GM21360 (cell line): ENCODE measurements around the gene IGSF3.

Source experiments
- ATAC-seq: cut with Tn5 transposase; IDR thresholded peaks from one replicate; pipeline ENCODE4 v1.9.1; 2021; ENCODE audit warnings: mild to moderate bottlenecking, moderate library complexity; ENCODE audit not compliant: unreplicated experiment

Gene IGSF3

DNA sequence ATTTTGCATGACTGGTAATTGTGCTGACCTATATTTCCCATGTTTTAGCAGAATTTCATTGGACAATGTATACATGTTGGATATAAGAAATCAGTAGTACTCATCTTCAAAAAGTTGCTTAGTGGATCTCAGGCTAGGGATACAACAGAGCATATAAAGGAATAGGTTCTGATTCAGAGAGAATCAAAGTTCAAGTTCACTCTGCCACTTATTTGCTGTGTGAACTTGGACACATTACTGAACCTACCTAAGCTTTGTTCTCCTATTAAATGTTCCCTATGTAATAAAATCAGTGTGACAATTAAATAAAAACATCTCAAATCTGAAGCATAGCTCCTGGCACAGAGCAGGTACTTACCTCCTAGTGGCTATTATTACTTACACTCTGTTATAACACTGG, 106.0 kb downstream of the IGSF3 start:
- ATAC-seq, result no peak

DNA sequence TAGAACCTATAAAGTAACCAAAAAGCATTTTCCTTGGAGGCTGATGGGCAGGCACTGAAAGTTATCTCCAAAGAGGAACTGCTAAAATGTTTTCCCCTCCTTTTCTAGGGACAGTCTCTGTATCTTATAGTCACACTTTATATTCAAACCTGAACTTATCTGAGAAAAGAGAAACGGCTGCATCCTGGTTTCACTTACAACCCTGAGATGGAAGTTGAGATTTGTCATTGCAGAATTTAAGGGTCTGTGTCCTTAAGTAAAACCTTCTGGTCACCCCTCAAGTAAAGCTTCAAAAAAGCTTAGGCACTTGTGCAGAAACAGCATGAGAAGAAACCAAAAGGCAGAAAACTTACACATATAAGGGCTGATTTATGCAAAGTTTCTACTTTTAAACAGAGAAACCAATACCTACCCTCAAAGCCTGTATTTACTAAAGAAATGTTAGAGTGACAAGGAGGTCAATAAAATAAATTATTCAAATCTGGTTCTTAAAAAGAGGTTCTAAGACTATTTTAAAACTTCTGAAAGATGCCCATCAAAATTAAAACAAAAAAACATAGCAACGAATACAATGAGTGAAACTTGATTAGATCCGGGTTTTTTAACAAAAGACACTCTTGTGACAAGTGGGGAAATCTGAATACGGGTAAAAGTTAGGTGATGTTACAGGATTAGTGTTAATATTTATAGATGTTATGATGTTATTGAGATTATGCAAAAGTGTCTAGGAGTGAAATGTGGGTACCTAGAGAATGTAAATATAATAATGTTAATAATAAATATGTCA, 106.6 kb downstream of the IGSF3 start:
- ATAC-seq, result no peak

DNA sequence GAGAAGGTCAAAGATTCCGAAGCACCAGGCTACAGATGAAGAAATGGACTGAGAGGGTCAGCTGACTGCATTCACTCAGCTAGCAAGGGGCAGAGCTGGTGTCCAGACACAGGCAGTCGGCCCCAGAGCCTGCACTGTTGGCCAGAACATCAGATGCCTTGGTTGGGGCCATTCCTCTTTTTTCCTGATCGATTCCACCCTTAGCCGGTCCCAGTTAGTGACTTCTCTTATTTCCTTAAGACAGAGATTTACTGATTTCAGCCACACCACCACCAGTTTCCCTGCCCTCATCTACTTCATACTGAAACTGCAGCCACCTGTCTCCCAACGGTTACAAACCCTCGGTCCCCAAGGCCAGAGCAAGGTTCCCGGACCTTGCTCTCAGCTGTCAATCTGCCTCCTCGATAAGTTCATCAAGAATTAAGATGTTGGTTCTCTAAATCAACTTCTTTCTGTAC, 108.2 kb downstream of the IGSF3 start:
- ATAC-seq, result peak; percentile 34

DNA sequence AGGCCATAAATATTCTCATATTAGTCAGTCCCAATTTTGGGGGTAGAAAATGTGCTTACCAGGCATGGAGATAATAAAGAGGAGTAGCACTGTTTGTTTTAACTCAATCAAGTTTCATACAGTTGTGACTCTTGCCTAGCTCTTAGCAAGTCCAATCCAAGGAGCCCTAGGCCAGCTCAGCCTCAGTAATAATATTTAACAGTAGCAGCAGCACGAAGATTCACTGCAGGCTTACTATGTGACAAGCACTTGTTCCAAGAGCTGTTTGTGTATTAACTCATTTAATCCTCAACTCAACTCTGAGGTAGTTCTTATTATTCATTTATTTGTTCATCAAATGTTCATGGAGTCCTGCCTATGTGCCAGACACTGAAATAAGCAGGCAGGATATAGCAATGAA, 109.0 kb downstream of the IGSF3 start:
- ATAC-seq, result no peak

DNA sequence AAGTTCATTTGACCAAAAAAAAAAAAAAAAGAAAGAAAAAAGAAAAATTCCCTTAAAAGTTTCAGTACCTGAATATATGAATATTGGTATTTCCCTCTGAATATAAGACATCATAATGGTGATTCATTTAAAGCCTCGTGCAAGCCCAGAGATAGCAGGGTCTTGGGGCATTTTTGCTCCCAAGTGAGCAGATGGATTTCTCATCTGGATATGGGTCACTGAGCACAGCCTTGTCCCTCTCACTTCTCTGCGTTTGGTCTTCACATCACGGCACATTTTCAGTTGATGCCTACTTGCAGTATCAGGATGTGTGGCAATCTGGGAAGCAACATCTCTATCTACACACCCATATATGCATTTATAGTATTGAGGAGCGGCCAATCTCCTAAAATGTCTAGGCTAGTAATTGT, 109.4 kb downstream of the IGSF3 start:
- no peak for ATAC-seq

DNA sequence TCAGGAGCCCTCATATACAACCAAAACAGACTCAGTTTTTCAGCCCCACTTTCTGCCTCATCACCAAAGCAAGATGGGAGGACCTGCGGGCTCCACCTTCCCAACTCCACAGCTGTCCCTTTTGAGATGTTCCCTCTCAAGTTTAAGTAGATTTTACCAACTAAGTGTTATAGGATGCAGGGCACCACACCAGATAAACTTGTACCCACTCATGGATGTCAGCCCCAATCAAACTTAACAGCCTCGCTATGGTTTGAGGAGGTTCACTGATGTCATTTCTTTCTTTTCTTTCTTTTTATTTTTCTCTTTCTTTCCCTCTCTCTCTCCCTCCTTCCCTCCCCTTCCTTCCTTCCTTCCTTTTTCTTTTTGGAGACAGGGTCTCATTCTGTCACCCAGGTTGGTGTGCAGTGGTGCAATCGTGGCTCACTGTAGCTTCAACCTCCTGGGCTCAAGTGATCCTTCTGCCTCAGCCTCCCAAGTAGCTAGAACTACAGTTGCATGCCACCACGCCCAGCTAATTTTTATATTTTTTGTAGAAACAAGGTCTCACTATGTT, 110.1 kb downstream of the IGSF3 start:
- ATAC-seq, result no peak

DNA sequence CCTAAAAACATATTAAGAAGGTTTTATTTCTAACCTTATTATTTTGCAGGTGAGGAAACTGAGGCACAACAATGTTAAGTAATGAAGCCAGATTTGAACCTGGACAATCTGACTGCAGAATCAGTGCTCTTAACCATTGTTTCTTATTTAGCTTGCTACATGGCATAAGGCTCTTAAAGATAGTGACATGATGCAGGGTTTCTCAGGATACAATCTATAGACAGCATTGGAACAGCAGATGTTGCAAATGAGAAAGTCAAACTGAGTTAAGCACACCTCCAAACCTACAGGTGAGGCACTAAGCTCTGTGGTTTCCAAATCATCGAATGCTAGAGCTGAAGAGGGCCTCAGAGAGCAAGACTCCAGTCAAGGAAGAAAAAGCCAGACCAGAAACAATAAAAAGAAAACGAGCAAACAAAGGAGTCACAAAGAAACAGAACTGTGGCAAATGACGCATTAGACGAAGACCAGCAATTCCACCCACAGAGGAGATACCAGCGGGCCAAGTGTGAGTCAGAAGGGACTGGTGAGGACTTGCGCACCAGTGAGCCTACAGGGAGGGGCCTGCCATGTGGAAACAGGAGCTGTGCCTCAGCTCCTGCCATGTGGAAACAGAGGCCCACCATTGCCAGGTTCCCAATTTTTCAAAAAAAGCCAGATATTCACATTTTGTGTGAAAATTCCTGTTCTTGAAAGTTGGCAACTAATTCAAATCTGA, 111.1 kb downstream of the IGSF3 start:
- peak; percentile 61 for ATAC-seq

DNA sequence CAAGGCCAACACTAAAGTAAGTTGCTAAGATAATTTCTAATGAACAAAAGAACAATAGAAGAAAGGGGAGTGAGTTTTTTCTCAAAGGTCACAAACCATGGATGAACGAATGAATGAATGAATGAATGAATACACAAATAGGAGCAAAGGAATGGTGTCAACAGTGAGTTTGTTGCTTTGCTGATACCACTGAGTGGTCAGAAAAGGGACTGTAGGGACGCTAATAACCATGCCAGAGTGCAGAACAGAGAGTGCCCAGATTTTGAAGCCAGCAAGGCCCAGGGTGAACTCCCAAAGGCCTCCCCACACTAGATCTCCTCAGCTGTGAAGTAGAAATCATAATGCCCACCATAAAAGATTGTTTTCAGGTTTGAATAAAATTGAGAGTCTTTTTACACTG, 112.6 kb downstream of the IGSF3 start:
- ATAC-seq, result no peak

DNA sequence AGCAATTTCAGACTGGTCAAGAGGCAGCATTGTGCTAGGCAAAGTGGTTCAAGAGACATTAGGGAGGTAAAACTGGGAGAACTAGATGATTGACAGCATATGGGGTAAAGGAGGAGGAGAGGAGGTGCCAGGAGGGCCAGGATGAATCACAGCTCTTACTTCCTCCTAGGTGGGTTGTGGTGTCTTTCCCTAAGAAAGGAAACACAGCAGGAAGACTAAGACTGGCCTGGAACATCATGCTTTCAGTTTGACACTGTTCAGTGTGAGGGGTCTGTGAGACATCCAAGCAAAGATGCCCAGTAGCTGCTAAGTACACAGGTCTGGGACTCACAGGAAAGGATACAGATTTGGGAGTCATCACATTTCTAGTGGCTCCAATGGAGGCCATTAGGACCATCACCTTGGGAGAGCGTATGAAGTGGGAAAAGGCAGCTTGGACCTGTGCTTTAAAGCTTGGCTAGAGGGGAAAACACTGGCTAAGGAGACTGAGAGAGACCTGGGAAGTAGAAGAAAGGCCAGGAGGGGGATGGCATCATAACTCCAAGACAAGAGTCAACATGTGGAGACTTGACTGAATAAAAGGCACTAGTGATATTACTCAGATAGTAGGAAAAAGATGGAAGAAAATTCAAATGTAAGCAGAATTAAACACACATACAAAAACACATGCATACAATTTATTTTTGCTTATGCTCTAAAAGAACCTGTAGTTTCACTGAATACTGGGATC, 114.0 kb downstream of the IGSF3 start:
- no peak for ATAC-seq

DNA sequence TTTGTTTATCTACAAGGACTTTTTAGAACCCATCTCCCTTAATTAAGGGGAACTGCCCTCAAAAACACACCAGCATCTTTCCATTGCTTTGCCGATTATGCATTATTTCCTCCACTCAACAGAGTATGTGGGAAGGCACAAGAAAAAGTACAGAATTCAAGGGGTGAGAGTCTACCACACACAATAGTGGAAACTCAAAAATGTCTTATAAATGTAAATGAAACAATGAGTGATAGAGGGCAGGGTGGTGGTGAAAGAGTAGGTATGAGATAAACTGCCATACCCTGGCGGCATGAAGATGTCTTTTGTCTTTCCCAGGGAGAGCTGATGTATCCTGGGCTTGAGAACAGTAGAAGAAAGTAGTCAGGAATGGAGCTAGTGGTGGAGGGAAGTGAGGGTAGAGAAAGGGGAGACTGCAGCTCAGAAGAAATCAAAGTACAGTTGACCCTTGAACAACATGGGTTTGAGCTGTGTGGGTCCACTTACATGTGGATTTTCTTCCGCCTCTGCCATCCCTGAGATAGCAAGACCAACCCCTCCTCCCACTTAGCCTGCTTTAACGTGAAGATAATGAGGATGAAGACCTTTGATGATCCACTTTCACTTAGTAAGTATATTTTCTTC, 121.1 kb downstream of the IGSF3 start:
- ATAC-seq, result no peak

DNA sequence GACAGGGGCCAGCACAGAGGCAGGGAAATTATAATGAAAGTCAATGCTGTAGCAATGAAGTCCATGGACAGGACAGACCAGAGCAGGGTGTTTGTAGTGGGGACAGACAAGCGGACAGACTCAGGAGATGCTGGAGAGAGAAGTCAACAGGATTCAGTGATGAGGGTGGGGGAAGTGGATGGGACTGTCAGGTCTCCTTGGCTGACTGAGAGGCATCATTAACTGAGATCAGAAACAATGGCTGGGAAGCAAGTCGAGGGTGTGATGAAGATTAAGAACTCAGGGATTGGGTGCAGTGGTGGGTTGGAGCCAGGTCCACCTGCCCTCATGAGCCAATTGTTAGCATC, 122.2 kb downstream of the IGSF3 start:
- ATAC-seq, result no peak

DNA sequence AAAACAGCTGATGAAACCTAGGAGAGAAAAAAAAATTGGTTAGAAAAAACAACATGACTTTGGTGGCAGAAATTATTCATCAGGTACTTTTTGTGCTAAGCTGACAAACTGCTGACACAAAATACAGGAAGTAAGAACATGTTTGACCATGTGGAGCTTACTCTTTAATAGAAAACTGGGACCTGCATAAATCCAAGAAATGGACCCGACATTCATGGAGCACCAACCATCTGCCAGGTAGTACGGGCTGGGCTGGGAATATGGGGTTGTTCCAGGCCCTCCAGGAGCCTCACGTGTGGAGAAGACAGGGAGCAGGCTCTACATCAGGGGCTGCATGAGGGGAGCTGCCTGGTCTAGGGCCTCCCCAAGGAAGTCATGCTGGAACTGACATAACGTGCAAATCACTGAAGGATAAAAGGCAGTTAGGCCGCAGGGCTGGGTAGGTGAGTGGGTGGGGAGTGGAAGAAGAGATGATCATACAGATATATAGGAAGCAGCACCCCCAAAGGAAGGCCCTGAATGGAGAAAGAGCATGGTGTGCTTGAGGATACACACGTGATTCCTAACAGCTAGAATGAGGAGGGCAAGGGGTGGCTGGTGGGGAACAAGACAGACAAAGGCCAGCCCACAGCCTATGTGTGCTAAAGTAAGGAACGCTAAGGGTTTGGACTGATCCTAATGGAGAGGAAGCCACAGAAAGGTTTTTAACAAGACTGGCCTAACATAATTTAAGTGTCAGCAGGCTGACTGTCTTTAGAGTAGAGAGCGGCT, 122.8 kb downstream of the IGSF3 start:
- ATAC-seq, result peak; percentile 48

DNA sequence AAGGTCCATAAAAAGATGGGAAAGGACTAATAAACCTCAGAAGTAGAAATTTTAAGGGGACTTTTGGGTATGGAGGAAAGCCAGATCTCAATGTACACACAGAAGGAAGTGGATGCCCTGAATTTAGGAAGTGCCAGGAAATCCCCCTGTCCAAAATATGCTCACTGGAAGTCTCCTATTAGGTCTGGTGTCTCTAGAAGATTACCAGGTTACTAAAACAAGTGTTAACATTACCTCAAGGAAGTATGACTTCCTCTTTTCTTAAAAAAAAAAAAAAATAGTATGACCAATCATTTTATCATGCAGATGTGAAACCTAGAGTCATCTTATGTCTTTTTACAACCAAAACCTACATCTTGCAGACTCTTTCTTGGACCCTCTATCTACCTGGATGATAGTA, 127.4 kb downstream of the IGSF3 start:
- ATAC-seq, result peak; percentile 47

DNA sequence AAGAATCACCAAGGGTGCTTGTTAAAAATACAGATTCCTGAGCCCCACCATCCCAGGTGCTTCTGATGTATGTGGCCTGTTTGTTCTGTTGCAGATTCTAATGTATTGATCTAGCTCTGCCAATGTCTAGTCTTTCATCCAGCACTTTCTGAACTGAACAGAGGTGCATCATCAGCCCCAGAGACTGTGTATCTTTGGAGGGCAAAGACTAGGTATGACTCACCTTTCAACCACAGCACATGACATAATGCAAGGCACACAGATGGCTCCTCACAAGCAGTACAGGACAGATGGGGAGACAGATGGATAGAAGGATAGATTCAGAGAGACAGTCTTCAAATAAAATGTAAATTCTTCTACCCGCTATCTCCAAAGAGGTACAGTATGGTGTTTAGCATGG, 129.0 kb downstream of the IGSF3 start:
- peak; percentile 73 for ATAC-seq

DNA sequence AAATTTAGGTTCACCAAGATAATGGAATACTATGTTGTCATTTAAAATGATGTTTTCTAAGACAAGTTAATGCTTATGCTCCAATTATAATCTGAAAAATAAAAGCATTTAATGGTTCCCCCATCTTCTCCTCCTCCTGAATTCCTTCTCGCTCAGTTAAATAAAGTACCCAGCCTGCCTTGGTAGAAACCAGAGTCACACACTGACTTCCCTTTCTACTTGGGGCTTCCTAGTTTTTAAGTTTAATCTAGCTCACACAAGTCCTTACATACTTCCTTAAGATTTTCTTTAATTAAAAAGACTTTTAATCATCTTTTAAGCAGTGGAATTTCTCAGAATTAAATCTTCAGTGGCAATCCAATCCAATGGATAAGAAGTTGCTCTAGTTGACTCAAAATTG, 129.6 kb downstream of the IGSF3 start:
- no peak for ATAC-seq

DNA sequence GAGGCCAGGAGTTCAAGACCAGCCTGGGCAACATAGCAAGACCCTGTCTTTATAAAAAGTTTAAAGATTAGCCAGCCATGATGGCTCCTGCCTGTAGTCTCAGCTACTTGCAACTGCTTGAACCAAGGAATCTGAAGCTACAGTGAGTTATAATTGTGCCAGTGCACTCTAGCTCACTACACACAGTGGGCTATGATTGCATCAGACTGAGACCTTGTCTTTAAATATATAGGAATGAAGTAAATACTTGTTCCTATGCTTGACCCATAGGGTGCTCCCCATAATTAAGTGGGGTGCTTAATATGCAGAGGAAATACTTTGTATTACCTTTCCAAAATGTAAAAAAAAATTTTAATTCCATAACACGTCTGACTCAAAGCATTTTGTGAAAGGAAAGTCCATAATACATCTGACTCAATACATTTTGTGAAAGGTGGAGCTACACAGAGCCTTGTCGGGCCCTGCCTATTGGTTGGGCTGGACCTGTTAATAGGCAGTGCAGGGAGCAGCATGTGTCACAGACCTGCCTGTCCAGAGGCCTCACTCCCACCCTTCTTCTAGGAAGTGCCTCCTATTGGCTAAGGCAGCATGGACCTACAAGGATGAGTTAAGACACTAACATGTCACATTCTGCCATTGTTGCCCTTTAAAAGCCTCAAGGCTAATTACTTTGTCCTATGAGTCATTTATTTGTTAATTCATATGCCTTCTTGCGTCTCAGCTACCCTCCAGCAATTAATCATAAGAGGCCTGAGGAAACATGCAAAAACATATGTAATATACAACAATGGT, 130.3 kb downstream of the IGSF3 start:
- no peak for ATAC-seq

DNA sequence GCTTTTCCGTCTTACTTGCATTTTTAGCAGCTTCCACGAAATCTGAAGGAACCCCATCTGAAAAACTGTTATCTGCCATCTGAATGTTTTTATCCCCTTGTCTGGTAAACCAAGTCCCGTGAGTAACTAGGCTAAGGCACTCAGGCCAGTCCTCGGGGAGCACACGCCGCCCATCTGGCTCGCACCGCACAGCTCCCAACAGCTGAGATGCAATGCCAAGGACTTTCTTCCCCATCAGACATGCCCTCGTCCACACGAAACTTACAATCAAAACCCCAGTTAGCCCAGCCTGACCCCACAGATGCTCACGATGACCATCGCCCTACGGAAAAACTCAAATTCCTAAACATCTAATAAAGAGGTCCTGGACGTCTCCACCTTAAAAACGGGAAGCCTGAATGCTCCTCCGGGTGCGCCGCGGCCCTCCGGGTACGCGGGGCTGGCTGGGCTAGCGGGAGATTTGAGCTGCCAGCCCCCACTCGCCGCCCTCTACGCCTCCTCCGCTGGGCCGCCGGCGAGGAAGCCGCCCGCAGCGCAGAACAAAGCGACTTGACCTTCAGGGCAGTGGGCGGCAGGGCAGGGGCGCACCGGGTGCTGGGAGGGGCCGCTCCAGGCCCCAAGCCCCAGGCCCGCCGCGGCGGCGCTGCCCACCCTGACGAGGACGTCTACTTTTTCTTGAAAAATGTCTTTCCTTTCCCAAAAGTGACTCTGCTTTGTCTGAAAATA, 133.4 kb downstream of the IGSF3 start:
- ATAC-seq, result no peak

DNA sequence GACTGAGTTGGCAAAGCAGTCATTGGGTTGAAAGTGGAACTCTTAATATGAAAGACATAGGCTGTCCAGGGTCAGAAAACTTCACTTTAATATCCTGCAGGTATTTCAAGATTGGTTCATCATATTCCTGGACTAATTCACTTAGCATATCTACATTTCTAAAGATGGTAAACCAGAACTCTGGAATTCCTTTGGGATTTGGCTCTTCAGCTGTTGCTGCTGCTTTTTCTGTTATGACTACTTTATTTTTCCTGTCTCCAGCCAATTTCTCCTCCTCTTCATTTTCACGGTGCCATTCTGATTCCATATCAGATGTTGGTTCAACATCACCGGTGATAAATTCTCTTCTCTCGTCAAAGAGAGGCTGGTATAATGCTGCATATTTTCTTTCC, 134.1 kb downstream of the IGSF3 start:
- ATAC-seq, result no peak
